Left ventricle myocardium superior (tissue), 1 donor: ENCODE measurements around the gene CD52. TPM values are rescaled to one million over a fixed set of nuclear protein-coding genes. Genes with fewer than 3 reads are reported as not detected.
"Not testable (repeated sequence)": the region's sequence is repeated elsewhere in the genome, so short reads cannot be mapped to it uniquely, and the experiment has no call there.

Experiments used
- ATAC-seq: fragments of 200-7000 bp; cut with Tn5 transposase; one replicate; pipeline ENCODE4 v1.9.1; 2020; ENCODE audit warnings: mild to moderate bottlenecking, moderate library complexity
- DNase-seq: peaks from one replicate; pipeline ENCODE4 v3.0.0-alpha.2; 2020
- intact Hi-C: fragments of 100-400 bp; cut with micrococcal nuclease; formaldehyde crosslinking; loops from one replicate; pipeline ENCODE4 v1.11.0; 2022
- total RNA-seq: library from RNA; stranded (reverse); fragmentation: NEBNext Ultra II Directional; extraction: Animal tissue kit (Norgen Biotek cat#: 25700); gene quantifications from one replicate; pipeline ENCODE4 v1.2.1, GENCODE V29; 2021
- donor health status: DM: no; HTN: yes; CAD: no; lungs with severe emphysema.

The CD52 gene
- total RNA-seq, 1 donor from 2014 or later: 6.3 TPM

DNA sequence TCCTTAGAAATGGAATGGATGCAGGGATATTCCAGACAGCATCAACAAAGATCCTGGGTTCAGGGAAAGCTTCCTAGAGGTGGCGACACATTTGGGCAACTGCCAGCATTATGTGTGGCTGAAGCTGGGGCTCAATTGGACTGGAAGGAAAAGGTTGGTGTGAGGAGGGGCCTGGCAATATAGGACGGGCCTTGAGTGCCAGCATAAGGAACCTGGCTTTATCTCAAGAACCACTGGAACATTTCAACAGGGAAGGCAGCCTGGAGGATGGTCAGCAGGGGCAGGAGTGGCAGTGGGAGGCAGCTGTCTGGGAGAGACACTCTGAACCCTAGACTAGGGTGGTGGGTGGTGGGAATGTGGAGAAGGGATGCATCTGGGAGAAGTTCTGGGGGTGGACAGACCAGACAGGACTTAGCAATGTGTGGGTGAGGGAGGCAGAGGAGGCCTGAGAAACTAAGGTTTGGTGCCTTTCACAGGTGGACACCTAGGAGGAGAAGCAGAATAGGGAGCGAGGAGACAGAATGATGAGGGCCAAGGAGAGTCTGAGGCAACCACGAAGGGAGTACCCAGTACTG lies 34.4 kb upstream of the CD52 start:
- DNase-seq (no peak), ATAC-seq (no peak)
- intact Hi-C loops: no loop called here

DNA sequence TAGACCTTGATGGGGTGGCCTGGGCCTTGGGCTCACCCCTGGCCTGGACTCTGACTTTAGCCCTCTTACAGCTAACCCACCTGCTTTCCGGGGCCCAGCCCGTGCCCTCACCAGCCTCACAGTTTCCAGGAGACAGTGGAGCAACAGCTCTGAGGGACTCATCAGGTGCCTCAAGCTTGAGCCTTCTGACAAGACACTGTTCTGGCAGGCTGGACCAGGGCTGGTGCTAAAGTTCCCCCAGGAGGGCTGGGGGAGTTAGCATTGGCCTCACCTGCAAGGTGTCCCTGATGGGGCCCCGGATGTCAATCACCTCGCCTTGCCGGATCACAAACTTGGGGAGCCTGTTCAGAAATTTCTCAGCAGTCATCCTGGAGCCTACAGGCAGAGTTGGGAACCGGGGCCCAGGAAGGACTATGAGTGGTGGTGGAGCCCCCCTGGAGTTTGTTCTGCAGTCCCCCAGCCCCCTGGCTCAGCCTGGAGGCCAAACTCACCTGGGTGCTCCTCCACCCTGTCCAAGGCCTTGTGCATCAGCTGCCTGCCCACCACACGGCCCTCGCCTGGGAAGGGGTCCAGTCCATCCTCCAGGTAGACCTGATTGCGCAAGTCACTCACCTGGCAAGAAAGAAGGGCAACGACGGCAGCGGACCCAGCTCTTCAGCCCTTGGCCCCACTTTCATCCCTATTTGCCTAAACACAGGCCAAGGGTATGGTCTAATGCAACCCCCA lies 33.7 kb upstream of the CD52 start:
- no peak for DNase-seq
- ATAC-seq: no peak
- intact Hi-C loops: no loop called here

DNA sequence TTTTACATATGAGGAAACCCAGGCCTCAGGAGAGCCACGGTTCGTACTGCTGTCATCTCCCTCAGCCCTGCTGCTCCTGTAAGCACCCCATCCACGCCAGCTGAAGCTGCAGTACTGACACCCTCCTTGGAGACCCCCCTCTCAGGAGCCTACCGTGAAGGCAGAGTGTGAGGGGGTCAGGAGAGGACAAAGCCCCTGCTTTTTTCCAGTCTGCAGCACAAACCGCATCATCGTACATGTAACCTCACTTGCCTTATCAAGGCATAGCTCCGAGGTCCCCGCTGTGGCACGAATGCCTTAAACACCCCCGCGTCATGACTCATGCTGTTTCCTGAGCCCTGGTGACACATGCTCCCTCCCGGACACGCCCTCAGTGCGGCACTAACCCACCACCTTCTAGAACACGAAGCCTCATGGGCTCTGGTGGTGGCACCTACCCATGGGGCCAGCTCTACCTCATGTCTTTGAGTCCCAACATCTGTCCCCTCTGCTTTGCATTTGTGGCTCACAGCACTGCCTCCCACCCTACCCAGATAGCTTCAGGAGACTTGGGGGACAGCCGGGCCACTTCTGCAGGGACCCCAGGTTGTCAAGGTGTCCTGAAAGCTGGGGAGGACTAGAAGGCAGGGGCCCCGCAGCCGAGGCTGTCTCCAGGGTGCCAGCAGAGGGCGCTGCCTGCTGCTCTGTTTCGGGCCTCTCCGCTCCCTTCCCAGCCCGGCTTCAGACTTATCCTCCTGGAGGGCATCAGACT lies 33.0 kb upstream of the CD52 start:
- intact Hi-C loops: no loop called here
- DNase-seq: peak; percentile 83

DNA sequence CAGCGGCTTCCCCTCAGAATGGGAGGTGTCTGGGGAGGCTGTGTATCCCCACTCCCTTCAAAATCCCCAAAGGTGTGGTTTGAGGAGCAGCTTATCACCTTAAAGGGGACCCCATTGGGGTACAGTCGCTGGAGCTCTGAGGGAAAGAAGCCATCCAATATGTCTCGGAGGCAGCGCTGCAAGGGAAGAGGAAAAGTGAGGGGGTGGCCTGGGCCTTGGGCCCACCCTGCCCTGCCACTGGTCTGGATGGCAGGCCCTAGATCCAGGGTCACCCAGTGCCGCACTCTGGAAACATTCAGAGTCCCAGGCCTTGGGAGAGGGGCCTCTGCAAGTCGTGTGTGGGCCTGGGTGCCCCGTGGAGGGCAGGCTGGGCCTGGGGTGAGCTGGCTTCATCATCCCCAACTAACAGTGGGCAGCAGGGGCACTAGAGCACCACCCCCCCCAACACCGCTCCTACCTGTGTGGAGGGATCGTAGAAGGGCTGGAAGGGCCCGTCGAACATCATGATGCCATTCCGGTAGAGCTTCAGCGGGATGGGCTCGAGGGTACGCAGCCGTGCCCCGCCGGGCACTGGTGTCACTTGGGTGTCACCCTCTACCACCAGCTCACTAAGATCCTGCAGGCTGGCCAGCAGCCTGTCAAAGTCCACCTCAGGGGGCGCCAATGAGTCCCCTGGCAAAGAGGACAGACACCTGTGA lies 32.2 kb upstream of the CD52 start:
- intact Hi-C loops: no loop called here
- DNase-seq (peak; percentile 56), ATAC-seq (no peak)

More for the DNA sequence above, 33.0 kb upstream of the CD52 start:
- peak; percentile 23 for ATAC-seq

DNA sequence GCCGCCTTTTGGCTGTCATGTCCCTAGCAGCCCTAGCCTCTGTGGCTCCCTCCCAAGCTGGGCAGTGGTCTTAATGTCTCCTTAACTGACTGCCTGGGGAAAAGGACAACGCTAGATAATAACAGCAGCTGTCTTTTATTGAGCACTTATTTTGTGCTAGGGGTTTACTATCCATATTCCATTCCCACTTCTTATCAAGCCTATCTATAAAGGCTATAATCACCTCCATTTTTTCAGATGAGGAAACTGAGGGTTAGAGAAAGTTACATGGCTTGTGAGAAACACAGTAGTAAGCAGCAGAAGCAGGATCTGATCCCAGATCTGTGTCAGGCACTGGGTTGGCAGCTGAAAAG lies 31.7 kb upstream of the CD52 start:
- DNase-seq (no peak), ATAC-seq (no peak)
- intact Hi-C loops: no loop called here

DNA sequence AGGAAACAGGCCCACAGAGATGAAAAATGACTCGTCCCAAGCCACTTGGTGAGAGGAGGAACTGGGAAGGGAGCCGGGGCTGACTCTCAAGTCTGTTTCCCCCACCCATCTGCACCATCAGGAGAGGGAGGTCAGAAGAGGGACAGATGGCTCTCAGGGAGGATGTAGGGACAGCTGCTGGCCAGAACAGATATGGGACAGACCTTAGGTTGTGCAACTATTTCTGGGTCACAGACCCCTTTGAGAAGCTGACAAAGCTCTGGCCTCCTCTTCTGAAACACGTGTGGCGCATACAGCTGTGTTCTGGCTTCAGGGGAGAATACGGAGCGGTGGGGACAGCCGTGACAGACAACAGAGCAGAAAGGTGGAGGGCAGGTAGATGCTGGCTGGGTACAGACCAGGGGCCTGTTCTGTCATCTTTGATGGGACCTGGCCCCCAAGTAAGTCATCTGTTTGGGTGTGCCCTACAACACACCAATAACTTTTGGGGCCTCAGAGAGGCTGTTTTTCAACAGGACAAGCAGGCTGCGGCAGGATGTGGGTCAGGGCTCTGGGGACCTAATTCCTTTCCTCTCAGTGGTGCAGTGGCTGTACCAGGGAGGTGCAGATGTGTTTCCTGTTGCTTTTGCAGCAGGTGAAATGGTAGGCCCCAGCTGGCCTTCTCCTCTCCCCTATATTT lies 30.6 kb upstream of the CD52 start:
- peak; percentile 73 for DNase-seq
- intact Hi-C loops: no loop called here
- ATAC-seq: peak; percentile 73

DNA sequence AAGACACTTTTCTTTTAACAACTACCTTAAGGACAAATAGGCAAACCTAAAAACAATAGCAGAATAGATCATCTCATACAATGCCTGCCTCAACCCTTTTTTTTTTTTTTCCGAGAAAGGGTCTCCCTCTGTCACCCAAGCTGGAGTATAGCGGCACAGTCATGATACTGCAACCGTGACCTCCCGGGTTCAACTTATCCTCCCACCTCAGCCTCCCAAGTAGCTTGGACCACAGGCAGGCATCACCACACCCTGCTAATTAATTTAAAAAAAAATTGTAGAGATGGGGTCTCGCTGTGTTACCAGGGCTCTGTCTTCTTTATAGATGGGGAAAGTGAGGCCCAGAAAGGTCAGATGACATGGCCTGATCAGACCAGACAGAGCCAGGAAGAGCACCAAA lies 29.9 kb upstream of the CD52 start:
- ATAC-seq (no peak), DNase-seq (no peak)
- intact Hi-C loops: no loop called here

DNA sequence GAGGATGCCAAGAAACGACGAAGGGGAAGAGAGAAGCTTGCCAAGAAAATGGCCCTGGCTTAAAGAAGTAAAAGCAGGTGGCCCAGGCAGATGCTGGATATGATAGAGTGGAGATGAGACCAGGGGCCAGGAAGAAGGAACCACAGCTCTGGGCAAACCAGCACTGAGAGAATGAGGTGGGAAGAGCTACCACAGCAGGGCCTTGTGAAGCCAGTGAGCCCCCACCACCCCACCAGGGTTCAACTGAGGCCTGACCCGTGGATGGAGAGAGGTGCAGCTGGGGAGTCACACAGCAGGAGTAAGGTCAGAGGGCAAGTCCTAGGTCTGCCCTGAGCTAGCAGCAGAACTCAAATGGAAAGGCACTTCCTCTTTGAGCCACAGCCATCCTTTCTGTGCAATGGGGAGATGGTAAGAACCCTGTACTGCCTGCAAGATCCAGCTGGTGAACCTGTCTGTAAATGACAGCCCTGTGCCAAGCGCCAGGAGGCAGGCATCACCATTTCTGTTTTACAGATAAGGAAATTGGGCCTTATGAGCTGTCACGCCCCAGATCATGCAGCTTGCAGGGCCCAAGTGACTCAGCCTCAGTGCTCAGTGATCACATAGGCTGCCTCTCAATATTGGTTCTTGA lies 29.3 kb upstream of the CD52 start:
- no peak for ATAC-seq
- no peak for DNase-seq
- intact Hi-C loops: no loop called here

DNA sequence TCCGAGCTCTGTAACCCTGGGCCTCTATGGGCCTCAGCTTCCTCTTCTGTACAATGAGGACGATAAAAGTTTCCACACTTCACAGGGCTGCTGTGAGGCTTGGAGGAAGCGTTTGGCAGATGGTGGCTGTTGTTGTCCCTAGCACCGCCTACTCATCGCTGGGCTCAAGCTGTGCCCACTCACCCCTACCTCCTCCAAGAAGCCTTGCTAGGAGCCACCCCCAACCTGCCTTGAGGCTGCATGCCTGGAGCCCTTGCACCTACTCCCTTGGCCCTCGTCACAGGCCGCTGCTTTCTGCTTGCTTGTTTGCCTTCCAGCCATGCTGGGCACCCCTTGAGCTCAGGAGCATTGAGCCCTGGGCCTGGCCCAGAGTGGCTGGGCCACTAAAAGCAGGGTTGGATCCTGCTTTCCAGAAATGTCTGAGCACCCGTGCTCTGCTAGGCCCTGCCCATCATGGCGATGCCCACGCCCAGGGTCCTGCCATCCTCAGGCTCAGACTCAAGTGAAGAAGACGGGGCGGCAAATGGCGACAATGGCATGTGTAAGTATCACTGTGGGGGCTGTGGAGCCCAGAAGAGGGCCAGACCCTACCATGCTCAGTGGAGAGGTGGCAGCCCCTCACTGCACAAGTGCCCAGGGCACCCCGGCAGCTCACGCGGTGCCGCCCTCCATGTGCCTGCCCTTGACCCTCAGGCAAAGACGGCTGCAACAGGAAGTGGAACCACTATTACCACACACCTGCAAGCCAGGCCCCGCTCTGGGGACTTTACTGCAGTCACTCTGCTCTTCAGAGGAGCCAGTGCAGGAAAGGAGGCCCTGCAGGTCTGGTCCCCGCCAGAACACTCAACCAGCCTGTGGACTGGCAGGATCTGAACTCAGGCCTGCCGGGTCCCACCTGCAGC lies 28.3 kb upstream of the CD52 start:
- intact Hi-C loops: no loop called here
- ATAC-seq (peak; percentile 8), DNase-seq (peak; percentile 53)

DNA sequence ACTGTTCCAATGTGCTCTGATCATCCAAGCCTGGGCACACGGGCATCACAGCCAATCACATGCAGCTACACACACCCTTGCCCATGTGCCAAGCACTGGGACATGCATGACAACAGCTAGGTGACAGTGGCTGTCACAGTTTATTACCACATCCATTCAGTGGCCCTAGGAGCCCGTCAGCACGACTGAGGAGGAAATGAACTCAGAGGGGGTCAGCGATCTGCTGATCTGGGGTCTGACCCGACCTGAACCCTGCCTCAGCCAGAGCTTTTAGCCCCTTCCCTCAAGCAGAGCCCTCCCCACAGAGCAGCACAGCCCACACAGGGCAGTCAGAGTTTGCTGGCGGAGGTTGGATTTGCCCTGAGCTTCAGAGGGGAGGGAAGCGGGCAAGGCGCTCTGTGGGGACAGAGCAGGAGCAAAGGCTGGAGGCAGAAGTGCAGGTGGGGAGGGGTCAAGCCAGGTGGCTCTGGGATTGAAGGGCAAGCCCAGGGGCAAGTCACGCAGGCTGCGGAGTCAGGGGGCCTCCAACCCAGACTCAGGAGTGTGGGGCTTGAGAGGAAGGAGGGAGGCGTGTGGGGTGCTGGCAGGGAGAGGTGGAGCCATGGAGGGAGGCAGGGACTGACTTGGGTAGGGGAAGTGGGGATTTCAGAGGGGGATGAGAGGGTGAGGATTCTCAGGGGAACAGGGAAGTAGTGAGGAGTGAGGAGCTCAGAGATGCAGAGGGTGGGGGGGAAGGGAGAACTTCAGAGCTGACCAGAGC lies 27.5 kb upstream of the CD52 start:
- DNase-seq (no peak), ATAC-seq (peak; percentile 4)
- intact Hi-C loops: no loop called here

DNA sequence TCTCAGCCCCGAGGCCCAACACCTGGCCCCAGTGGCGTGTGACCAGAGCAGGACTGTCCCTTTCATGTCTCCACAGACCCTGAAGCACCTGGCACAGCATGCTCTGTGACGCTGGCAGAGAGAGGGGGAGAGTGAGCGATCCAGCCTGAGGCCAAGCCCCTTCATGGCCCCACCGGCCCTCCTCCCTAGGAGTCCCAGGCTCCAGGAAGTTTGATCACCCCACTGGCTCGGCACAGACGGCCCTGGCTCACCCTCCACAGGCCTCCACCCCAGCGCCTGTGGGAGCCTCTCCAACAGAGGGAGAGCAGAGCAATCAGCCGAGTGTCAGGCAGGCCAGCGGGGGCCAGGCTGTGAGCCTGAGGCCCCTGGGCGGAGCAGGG lies 26.9 kb upstream of the CD52 start:
- peak; percentile 11 for ATAC-seq
- intact Hi-C loops: no loop called here
- DNase-seq: peak; percentile 59

DNA sequence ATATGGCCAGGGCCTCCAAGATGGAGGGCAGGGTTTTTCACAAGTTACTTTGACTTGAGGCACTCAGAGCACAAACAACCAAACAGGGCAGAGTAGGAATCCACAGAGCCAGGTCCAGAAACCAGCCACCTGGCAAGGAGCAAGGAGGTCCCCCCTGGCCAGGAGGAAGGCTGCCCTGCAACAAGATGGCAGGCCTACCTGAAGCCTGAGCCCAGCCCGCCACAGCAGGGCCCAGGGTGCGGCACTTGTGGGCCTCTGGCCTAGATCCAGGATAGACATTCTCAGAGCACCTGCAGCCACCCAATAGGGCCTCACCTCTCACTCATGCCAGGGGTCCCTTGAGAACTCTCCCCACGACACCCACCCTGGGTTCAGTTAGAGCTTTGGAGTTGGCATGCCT lies 26.3 kb upstream of the CD52 start:
- DNase-seq (no peak), ATAC-seq (no peak)
- intact Hi-C loops: no loop called here

DNA sequence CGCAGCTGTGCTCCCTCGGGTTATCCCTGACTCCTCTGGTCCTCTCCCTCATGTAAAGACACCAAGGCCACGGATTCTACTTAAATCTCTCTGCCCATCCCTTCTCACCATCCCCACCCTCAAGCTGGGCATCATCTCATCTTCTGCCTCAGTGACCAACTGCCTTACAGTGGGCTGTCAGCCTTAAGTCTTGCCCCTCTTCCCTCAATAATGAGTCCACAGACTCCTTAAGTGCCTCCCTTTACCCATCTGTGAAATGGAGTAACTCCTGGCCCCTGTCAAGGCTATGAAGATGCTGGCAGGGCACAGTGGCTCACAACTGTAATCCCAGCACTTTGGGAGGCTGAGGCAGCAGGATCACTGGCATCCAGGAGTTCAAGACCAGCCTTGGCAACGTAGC lies 25.8 kb upstream of the CD52 start:
- intact Hi-C loops: no loop called here
- DNase-seq: no peak
- ATAC-seq: no peak

DNA sequence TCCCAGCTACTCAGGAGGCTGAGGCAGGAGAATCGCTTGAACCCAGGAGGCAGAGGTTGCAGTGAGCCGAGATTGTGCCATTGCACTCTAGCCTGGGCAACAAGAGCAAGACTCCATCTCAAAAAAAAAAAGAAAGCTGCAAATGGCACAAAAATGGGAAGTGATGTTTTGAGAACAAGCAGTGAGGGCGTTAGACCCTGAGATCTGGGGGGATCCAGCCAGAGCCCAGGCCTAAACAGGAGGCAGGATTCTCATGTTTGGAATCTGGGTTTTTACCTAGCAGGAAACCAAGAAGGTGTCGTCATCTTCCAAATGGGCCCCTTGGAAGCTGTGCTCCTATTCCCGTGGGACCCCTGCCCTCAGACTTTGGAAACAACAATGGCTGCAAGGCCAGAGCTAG lies 25.0 kb upstream of the CD52 start:
- intact Hi-C loops, ATAC-seq, DNase-seq: not testable (repeated sequence)

DNA sequence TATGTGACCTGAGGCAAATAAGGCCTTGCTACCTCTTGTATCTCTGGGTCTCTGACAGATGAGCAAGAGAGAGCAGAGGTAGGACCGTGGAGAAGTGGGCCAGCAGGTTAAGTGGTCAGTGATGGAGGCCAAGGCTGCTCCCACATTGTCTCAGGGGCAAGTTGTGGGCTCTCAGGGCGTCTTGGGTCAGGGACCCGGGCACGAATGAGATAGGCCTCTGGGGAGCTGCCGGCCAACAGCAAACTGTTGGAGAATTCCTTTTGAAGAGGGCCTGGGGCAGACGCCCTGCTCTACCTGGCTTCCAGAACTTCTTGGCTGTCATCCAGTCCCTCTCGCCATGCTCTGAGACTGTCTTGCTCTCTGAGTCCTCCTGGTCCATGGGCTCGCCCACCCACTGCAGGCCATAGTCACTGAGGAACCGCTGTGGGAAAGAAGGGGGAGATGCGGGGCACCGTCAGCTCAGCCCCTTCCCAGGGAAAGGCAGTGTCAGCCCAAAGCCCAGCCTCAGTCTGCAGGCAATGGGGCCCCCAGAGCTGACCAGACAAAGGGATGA lies 23.8 kb upstream of the CD52 start:
- ATAC-seq: no peak
- intact Hi-C loops: no loop called here
- no peak for DNase-seq

DNA sequence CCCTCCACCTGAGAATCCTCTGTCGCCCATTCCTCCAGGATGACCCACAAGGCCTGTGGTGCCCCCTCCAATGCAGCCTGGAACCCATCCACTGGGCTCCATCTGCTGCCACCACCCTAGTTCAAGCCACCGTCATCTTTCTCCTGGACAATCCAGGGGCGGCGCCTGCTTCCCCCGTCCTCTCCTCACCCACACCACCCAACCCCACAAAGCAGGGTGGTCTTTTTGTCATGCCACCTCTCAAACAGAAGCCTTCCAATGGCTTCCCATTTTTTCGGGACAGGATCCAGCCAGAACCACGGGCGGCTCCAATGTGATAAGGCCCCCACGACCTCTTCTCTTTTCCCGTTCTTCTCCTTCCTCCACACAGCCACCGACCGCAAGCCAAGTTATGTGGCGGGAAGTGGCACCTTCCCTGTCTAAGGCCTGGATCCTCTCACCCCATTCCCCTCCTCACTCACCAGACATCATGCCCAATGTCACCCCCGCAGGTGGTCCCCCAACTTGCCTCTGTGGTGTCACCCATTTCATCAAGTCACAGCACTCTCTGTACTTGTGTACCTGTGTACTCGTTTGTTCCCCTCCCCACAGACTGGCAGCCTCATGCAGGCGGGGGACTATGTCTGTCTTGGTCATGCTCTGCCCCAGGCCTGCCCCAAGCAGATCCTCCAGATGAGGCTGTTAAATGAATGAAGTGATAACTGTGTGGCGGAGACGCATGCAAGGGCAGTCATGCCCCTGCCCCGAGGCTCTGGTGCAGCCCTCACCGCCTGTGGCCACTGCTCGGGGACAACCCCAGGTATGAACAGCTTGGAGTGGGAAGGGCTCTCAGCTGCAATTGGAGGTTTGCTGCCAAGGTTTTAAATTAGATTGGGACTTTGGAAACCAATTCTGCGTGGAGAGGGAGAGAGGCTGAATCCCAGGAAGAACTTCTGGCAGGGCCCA lies 22.3 kb upstream of the CD52 start:
- DNase-seq: no peak
- intact Hi-C loops: no loop called here
- ATAC-seq: no peak
